Measurements from ENCODE around the gene TMPRSS13. TPM values are rescaled to one million over a fixed set of nuclear protein-coding genes. Genes with fewer than 3 reads are reported as not detected.

Gene TMPRSS13
- total RNA-seq, 2 experiments from 2014 or later: 0.99 to 1.4 TPM

DNA sequence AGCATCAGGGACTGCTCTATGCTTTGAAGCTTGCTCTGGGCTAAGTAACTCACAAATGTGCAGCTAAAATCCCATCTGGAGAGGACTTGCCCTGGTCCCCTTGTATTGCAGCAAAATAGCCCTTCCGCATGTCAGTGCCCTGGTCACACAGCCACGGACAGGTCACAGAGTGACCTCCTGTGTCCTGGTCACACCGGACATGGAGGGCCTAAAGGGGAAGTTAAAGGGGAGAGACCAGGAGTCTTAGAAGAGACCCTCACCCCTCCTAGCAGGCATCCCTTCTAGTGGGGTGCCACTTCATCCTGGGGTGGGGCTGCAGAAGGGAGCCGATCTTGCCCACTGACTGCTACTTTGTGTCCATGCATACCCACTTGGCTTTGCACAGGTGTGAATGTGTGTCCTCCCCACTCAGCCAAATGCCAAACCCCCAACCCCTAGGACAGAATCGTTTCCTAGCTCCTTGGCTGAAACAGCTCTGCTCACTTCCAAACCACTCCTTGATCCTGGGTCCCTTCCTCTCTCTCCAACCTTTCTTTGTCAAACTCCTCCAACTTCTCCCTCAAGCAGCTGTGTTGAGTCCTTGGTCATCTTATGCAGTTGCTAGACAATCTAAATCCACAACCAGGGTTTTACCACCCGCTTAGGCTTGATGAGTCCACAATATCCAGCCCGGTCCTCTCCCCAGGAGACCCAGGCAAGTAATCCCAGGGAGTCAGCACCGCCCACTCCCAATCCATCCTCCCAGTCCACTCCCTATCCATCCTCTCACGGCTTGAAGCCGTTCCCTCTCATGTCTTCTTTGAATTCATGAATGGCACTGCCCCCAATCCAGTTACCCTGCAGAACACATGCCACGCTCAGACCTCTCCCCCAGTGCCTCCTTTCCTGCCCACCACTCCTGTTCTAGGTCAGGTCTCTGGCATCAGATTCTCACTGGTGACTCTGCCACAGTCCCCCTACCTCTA, 49.4 kb downstream of the TMPRSS13 start:
- H3K4me3 Mint-ChIP-seq: no peak overlapping the region
- Histone ChIP-seq H3K4me3 (ENCODE audit: low read length) (no peak overlapping the region), H3K27me3 (ENCODE audit: control insufficient read depth in 1 of 2, insufficient read depth in 2 of 2, low read length in 2 of 2) (peaks cover 33 to 35% of the 10 kb centered on the region in 2 experiments), H3K9me3 (ENCODE audit: control insufficient read depth in 1 of 2, insufficient read depth in 1 of 2, low read length in 2 of 2) (no peaks in the 10 kb centered on the region), H3K27ac (ENCODE audit: low read depth in 1 of 2, low read length in 2 of 2) (no peak overlapping the region), H3K36me3 (ENCODE audit: insufficient read depth, low read length) (no peaks in the 10 kb centered on the region), H3K4me1 (ENCODE audit: insufficient read depth, low read length) (peaks cover 24% of the 10 kb centered on the region)
- no peak for ATAC-seq (ENCODE audit: poor library complexity)
- no peaks in the 10 kb centered on the region for H3K9me3 Mint-ChIP-seq
- peaks cover 60% of the 10 kb centered on the region for H3K27me3 Mint-ChIP-seq
- intact Hi-C loops (cut with DNase I, micrococcal nuclease): no loop called here
- H3K36me3 Mint-ChIP-seq (ENCODE audit: low read depth): no peaks in the 10 kb centered on the region
- ChIA-PET CTCF (no interaction called here), POLR2A (no interaction called here)
- H3K4me1 Mint-ChIP-seq (ENCODE audit: low read depth): peaks cover 21% of the 10 kb centered on the region
- no peak for DNase-seq
- no peak overlapping the region for H3K27ac Mint-ChIP-seq
- TF ChIP-seq, protein P1, sequence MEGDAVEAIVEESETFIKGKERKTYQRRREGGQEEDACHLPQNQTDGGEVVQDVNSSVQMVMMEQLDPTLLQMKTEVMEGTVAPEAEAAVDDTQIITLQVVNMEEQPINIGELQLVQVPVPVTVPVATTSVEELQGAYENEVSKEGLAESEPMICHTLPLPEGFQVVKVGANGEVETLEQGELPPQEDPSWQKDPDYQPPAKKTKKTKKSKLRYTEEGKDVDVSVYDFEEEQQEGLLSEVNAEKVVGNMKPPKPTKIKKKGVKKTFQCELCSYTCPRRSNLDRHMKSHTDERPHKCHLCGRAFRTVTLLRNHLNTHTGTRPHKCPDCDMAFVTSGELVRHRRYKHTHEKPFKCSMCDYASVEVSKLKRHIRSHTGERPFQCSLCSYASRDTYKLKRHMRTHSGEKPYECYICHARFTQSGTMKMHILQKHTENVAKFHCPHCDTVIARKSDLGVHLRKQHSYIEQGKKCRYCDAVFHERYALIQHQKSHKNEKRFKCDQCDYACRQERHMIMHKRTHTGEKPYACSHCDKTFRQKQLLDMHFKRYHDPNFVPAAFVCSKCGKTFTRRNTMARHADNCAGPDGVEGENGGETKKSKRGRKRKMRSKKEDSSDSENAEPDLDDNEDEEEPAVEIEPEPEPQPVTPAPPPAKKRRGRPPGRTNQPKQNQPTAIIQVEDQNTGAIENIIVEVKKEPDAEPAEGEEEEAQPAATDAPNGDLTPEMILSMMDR (IDR thresholded peaks at IDR 0.05): no peak

DNA sequence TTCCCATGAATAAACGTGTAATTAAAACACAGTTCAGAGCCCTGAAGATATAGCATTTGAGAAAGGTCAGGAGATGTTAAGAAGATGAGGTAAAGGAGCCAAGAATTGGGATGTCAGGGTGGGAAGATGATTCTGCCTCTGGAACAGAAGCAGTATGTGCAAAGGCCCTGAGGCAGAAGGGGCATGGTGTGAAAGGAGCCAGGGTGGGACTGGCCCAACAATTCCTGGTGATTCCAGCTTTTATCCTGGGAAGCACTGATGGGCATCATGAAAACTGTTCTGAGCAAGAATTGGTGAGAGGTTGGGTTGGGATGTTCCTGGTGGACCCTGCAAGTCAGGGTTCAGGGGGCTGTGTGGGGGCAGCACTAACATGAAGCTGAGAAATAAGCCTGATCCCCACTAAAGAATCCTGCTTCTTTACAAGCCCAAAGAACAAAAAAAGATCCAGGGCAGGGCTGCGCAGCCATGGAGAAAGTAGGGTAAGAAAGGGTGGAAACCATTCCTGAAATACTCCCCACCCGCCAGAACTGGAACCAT, 50.2 kb downstream of the TMPRSS13 start:
- Histone ChIP-seq H3K4me1 (ENCODE audit: insufficient read depth, low read length) (peaks cover 31% of the 10 kb centered on the region), H3K9me3 (ENCODE audit: control insufficient read depth in 1 of 2, insufficient read depth in 1 of 2, low read length in 2 of 2) (no peaks in the 10 kb centered on the region), H3K4me3 (ENCODE audit: low read length) (no peak overlapping the region), H3K27me3 (ENCODE audit: control insufficient read depth in 1 of 2, insufficient read depth in 2 of 2, low read length in 2 of 2) (peaks cover 41 to 43% of the 10 kb centered on the region in 2 experiments), H3K27ac (ENCODE audit: low read depth in 1 of 2, low read length in 2 of 2) (no peak overlapping the region), H3K36me3 (ENCODE audit: insufficient read depth, low read length) (no peaks in the 10 kb centered on the region)
- ATAC-seq (ENCODE audit: poor library complexity): no peak
- DNase-seq: no peak
- Mint-ChIP-seq H3K36me3 (ENCODE audit: low read depth) (no peaks in the 10 kb centered on the region), H3K27me3 (peaks cover 66% of the 10 kb centered on the region), H3K9me3 (no peaks in the 10 kb centered on the region), H3K4me3 (no peak overlapping the region), H3K4me1 (ENCODE audit: low read depth) (peaks cover 27% of the 10 kb centered on the region), H3K27ac (no peak overlapping the region)
- TF ChIP-seq, protein P1 (IDR thresholded peaks at IDR 0.05): no peak
- intact Hi-C loops (cut with DNase I, micrococcal nuclease): no loop called here
- POLR2A ChIA-PET: no interaction called here
- CTCF ChIA-PET: interaction anchor here (0.6 kb wide), 1 partner anchor 912 kb away, joined by 3 read pairs; no protein-coding TSS in a partner anchor

DNA sequence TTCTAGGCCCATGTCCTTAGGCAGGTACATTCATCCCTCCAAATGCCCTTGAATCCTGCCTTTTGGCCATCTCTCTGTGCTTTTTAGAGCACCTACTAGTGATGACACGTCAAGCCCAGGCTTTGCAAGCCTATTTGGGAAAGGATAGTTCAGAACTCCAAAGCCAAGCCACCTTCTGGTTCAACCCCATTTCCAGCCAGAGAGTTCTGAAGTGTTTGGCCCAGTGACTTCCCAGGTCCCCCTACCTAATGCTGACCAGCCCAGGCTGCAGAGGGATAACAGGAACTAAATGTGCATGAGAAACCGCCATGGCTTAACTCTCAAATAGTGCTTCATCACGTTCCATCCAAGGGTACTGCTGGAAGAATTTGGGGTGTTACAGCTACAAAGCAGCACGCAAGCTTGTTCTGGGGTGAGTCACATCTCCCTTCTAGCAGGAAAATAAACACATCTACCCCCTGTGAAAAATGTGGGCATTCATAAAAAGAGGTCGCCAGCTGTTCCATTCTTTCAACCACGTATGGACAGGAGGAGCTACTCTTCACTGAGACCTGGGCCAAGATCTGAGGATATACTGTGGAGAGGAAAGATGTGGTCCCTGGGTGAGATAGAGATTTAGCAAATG, 50.8 kb downstream of the TMPRSS13 start:
- no peaks in the 10 kb centered on the region for H3K9me3 Mint-ChIP-seq
- Histone ChIP-seq H3K27ac (ENCODE audit: low read depth in 1 of 2, low read length in 2 of 2) (no peak overlapping the region), H3K4me1 (ENCODE audit: insufficient read depth, low read length) (peaks cover 33% of the 10 kb centered on the region), H3K36me3 (ENCODE audit: insufficient read depth, low read length) (no peaks in the 10 kb centered on the region), H3K27me3 (ENCODE audit: control insufficient read depth in 1 of 2, insufficient read depth in 2 of 2, low read length in 2 of 2) (peaks cover 46 to 48% of the 10 kb centered on the region in 2 experiments), H3K9me3 (ENCODE audit: control insufficient read depth in 1 of 2, insufficient read depth in 1 of 2, low read length in 2 of 2) (no peaks in the 10 kb centered on the region), H3K4me3 (ENCODE audit: low read length) (no peak overlapping the region)
- peaks cover 72% of the 10 kb centered on the region for H3K27me3 Mint-ChIP-seq
- TF ChIP-seq, protein P1 (IDR thresholded peaks at IDR 0.05): no peak
- H3K4me3 Mint-ChIP-seq: no peak overlapping the region
- intact Hi-C loops (cut with DNase I, micrococcal nuclease): no loop called here
- ATAC-seq (ENCODE audit: poor library complexity) (no peak), DNase-seq (no peak)
- peaks cover 33% of the 10 kb centered on the region for H3K4me1 Mint-ChIP-seq (ENCODE audit: low read depth)
- CTCF ChIA-PET: interaction anchor here (0.6 kb wide), 1 partner anchor 912 kb away, joined by 3 read pairs; no protein-coding TSS in a partner anchor
- no peaks in the 10 kb centered on the region for H3K36me3 Mint-ChIP-seq (ENCODE audit: low read depth)
- no peak overlapping the region for H3K27ac Mint-ChIP-seq
- POLR2A ChIA-PET: no interaction called here
